Activated CD8-positive, alpha-beta T cell treated with anti-CD3 and anti-CD28 coated beads for 36 hours (primary cell): ENCODE data around the gene CLIC2. TPM values are rescaled to one million over a fixed set of nuclear protein-coding genes. Genes with fewer than 3 reads are reported as not detected.

Experiments used
- ATAC-seq: fragments of 200-7000 bp; cut with Tn5 transposase; one replicate; pipeline ENCODE4 v1.10.0; 2021; ENCODE audit warnings: mild to moderate bottlenecking, moderate library complexity
- CTCF ChIA-PET: fragments of 350-600 bp; sonication (Branson Sonifier 250); formaldehyde crosslinking; loops from one replicate; lab custom pipeline; 2021; ENCODE audit warnings: antibody characterized with exemption; lab: Charles Lee
- POLR2A ChIA-PET: fragments of 350-600 bp; sonication (Branson Sonifier 250); formaldehyde crosslinking; loops from one replicate; lab custom pipeline; 2021; ENCODE audit warnings: antibody characterized with exemption; lab: Charles Lee
- DNase-seq: peaks from one replicate; pipeline ENCODE4 v3.0.0-alpha.2; 2020
- H3K27ac Mint-ChIP-seq: one replicate; pipeline ENCODE4 v1.8.0; 2021; ENCODE audit warnings: mild to moderate bottlenecking, mixed read lengths
- H3K27me3 Mint-ChIP-seq: one replicate; pipeline ENCODE4 v1.8.0; 2021; ENCODE audit warnings: mixed read lengths
- H3K36me3 Mint-ChIP-seq: one replicate; pipeline ENCODE4 v1.8.0; 2021; ENCODE audit warnings: low read depth, mixed read lengths
- H3K4me1 Mint-ChIP-seq: one replicate; pipeline ENCODE4 v1.8.0; 2021; ENCODE audit warnings: low read depth, mixed read lengths
- H3K4me3 Mint-ChIP-seq: one replicate; pipeline ENCODE4 v1.8.0; 2021; ENCODE audit warnings: mild to moderate bottlenecking, moderate library complexity, mixed read lengths
- H3K9me3 Mint-ChIP-seq: one replicate; pipeline ENCODE4 v1.8.0; 2021; ENCODE audit warnings: mixed read lengths
- intact Hi-C: fragments of 100-400 bp; cut with micrococcal nuclease; formaldehyde crosslinking; loops from one replicate; pipeline ENCODE4 v1.10.0; 2022
- total RNA-seq, 2 experiments: library from RNA; stranded (reverse); gene quantifications; one replicate each; pipeline ENCODE4 v1.2.3, GENCODE V29; 2021
- TF ChIP-seq, protein P1 (sequence below): fragments of 200-600 bp; IDR thresholded peaks from one replicate; pipeline ENCODE4 v1.8.0; 2022; ENCODE audit warnings: antibody characterized with exemption, mild to moderate bottlenecking

Gene CLIC2
- total RNA-seq, 2 experiments from 2014 or later: 0.49 TPM; not detected in 1

DNA sequence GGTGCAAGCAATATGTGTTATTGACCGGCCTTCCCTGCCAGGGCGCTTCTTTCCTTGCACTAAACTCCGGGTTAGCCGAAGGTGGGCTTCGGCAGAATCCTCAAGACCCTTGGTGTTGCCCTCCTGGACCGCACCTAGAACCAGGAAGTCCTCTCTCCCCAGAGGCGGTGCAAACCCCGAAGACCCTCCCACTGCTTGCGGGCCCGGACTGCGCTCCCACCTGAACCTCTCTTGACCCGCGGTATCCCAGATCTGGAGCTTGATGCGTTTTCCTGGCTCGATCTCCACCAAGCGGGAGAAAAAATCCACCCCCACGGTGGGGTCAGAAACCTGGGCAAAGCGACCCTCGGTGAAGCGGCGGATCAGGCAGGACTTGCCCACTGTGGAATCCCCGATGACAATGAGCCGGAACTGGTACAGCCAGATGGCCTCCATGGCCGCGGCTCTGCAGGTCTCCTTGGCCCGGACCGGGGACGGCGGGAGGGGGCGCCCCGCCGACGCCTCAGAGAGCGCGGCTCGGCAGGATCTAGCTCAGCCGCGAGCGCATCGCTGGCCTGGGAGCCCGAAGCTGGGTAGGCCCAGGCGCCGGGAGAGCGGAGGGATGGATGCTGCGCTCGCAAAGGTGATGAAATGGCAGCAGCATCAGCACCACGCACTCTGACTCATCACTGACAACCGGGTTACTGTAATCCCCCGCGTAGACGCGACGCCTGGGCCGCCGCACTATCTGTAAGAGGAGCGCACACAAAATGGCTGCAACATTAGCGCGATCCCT, 70.4 kb downstream of the CLIC2 start, which contains the start of gene RAB39B:
Gene RAB39B (minus strand): TSS at position 638 of the 775 bp plus-strand sequence. CDS start 203 bp downstream, at position 435.
- Mint-ChIP-seq H3K27ac (peak within 1 kb of the TSS; percentile 88), H3K4me1 (peaks cover 16% of the 10 kb centered on the region), H3K9me3 (no peaks in the 10 kb centered on the region), H3K4me3 (peak within 1 kb of the TSS; percentile 67), H3K36me3 (peaks cover 13% of the 10 kb centered on the region), H3K27me3 (no peaks in the 10 kb centered on the region)
- peak; percentile 89 for DNase-seq
- intact Hi-C loops: no loop called here
- ChIA-PET CTCF (interaction anchor here (1.9 kb wide), 1 partner anchor 47 kb away, joined by 5 read pairs; the partner anchor contains the start of gene VBP1), POLR2A (interaction anchor here (0.6 to 1.9 kb wide), 3 partner anchors 47 to 181 kb away, joined by 3 to 10 read pairs (median 3); partner anchors contain the start of gene VBP1)
- ATAC-seq: peak; percentile 94
- TF ChIP-seq, protein P1, sequence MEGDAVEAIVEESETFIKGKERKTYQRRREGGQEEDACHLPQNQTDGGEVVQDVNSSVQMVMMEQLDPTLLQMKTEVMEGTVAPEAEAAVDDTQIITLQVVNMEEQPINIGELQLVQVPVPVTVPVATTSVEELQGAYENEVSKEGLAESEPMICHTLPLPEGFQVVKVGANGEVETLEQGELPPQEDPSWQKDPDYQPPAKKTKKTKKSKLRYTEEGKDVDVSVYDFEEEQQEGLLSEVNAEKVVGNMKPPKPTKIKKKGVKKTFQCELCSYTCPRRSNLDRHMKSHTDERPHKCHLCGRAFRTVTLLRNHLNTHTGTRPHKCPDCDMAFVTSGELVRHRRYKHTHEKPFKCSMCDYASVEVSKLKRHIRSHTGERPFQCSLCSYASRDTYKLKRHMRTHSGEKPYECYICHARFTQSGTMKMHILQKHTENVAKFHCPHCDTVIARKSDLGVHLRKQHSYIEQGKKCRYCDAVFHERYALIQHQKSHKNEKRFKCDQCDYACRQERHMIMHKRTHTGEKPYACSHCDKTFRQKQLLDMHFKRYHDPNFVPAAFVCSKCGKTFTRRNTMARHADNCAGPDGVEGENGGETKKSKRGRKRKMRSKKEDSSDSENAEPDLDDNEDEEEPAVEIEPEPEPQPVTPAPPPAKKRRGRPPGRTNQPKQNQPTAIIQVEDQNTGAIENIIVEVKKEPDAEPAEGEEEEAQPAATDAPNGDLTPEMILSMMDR: no peak

DNA sequence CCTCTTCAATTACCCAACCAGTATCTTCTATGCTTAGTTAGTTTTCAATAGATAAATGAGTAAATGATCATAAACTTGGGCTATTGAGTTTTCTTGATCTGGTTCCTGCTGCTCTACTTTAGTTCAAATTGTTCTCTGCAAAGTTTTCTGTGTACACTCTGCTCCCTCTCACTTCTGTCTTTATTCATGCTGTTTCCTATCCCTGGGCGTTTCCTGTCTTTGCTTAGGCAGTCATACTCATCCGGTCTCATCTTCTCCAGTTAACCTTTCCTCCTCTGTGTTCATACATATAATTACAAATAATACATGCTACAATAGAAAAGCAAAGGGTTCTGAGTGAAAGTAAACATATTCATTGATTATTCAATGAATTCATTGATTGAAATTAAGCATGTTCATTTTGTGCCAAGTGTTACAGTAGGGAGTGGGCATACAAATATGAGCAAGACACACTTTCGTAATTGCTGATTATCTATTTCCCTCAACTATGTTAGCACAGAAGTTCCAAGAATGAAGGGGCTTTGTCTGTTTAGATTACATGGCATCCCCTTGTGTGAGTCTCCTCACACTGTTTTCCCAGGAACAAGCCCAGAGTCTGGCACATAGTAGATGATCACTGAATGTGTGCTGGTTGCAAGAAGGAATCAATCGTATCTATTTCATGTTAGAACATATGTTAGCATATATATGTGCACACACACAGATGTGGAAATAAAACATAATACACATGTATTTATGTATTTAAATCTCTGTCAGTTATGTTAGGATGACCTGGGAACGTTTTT, 71.3 kb downstream of the CLIC2 start:
- Mint-ChIP-seq H3K27ac (peak overlapping the region; percentile 88), H3K27me3 (no peaks in the 10 kb centered on the region), H3K4me3 (peak overlapping the region; percentile 67), H3K9me3 (no peaks in the 10 kb centered on the region), H3K4me1 (peaks cover 16% of the 10 kb centered on the region), H3K36me3 (peaks cover 13% of the 10 kb centered on the region)
- TF ChIP-seq, protein P1: no peak
- ChIA-PET POLR2A (interaction anchor here (1.9 kb wide), 1 partner anchor 46 kb away, joined by 10 read pairs; the partner anchor contains the start of gene VBP1), CTCF (interaction anchor here (1.2 to 1.9 kb wide), 2 partner anchors 46 kb away, joined by 3 to 5 read pairs; partner anchors contain the start of gene VBP1)
- intact Hi-C loops: no loop called here
- ATAC-seq (peak; percentile 26), DNase-seq (no peak)

DNA sequence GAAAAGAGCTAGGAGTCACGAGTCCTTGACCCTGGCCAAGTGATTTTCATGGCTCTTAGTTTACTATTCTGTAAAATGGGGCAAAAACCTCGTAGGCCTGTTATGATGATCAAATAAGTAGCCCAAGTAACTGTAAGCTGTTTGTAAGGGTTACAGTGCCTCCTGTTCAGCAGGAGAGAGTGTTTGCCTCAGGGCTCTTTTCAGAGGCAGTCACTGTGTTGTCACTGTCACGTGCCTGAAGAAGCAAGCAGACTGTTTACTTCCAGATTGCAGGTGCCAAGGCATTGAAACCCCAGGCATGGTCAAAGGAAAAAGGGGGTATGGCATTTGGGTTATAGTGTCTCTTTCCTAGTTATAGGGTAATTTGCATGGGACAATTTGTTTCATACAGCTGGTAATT, 74.7 kb downstream of the CLIC2 start:
- no peak for DNase-seq

DNA sequence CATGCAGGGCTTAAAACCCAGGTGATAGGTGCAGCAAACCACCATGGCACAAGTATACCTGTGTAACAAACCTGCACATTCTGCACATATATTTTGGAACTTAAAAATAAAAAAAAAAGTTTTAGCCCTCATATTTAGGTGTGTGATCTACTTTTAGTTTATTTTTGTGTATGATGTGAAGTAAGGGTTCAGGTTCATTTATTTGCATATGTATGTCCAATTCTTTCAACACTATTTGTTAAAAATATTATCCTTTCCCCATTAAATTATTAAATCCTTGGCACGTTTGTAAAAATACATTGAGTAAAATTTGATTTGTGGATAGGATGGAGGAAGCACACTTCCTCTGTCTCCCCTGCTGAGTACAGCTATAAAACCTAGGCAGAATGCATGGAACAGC, 83.0 kb downstream of the CLIC2 start:
- H3K4me1 Mint-ChIP-seq: peaks cover 2% of the 10 kb centered on the region
- intact Hi-C loops: no loop called here
- no peak overlapping the region for H3K27ac Mint-ChIP-seq
- H3K36me3 Mint-ChIP-seq: no peaks in the 10 kb centered on the region
- CTCF ChIA-PET: no interaction called here
- no peaks in the 10 kb centered on the region for H3K27me3 Mint-ChIP-seq
- TF ChIP-seq, protein P1: no peak
- no peaks in the 10 kb centered on the region for H3K9me3 Mint-ChIP-seq
- H3K4me3 Mint-ChIP-seq: no peak overlapping the region
- DNase-seq (no peak), ATAC-seq (no peak)
- POLR2A ChIA-PET: no interaction called here

More for the DNA sequence above, 74.7 kb downstream of the CLIC2 start:
- CTCF ChIA-PET: interaction anchor here (1.3 kb wide), 1 partner anchor 43 kb away, joined by 3 read pairs; no protein-coding TSS in a partner anchor
- peaks cover 18% of the 10 kb centered on the region for H3K4me1 Mint-ChIP-seq
- no peaks in the 10 kb centered on the region for H3K9me3 Mint-ChIP-seq
- intact Hi-C loops: no loop called here
- no peak overlapping the region for H3K27ac Mint-ChIP-seq
- TF ChIP-seq, protein P1: no peak
- ATAC-seq: no peak
- peaks cover 13% of the 10 kb centered on the region for H3K36me3 Mint-ChIP-seq
- no peak overlapping the region for H3K4me3 Mint-ChIP-seq
- H3K27me3 Mint-ChIP-seq: no peaks in the 10 kb centered on the region
- POLR2A ChIA-PET: no interaction called here
